HG03558 (cell line): ENCODE measurements around the gene BBS4.
A peak's percentile ranks its signal among the peaks of the same experiment; 100 is the strongest.
"Not testable (repeated sequence)": the region's sequence is repeated elsewhere in the genome, so short reads cannot be mapped to it uniquely, and the experiment has no call there.

Experiments used
- ATAC-seq: cut with Tn5 transposase; IDR thresholded peaks from one replicate; pipeline ENCODE4 v1.9.1; 2021; ENCODE audit warnings: moderate number of reproducible peaks; ENCODE audit not compliant: unreplicated experiment; ENCODE audit errors: extremely low read depth

Gene BBS4

DNA sequence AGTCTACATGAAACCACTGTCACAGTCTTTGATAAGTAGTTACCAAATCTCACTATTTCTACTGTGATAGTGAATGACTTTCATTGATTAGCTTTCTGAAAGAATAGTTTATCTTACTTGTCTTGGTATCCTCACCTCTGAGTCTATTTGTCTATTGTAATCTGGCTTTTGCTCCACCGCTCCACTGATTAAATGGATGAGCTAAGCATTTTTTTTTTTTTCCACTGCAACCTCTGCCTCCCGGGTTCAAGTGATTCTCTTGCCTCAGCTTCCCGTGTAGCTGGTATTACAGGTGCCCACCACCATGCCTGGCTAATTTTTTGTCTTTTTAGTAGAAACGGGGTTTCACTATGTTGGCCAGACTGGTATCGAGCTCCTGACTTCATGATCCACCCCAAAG is 12.9 kb downstream of the BBS4 start:
- ATAC-seq: no peak

DNA sequence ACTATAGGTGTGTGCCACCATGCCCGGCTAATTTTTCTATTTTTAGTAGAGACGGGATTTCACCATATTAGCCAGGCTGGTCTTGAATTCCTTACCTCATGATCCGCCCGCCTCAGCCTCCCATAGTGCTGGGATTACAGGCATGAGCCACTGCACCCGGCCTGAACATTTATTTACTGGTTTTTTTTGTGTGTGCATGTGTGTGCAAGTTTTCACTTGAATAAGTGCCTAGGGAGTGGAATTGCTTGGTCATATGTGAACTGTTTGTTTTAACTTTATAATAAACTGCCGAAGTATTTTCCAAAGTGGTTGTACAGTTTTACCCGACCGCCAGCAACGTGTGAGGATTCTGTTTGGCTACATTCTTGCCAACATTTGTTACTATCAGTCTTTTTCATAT is 14.1 kb downstream of the BBS4 start:
- ATAC-seq: no peak

DNA sequence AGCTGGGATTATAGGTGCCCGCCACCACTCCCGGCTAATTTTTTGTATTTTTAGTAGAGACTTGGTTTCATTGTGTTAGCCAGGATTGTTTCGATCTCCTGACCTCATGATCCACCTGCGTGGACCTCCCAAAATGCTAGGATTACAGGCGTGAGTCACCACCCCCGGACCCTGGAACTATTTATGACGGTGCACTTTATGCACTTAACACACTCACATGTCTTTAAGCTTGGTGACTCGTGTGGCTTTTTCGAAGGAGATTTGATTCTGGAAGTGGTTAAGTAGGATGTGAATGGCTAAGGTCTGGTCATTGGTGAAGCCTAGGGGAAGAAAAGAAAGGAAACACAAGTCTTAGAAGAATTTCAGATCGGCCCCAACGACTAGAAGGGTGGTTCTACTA is 20.3 kb downstream of the BBS4 start:
- no peak for ATAC-seq

DNA sequence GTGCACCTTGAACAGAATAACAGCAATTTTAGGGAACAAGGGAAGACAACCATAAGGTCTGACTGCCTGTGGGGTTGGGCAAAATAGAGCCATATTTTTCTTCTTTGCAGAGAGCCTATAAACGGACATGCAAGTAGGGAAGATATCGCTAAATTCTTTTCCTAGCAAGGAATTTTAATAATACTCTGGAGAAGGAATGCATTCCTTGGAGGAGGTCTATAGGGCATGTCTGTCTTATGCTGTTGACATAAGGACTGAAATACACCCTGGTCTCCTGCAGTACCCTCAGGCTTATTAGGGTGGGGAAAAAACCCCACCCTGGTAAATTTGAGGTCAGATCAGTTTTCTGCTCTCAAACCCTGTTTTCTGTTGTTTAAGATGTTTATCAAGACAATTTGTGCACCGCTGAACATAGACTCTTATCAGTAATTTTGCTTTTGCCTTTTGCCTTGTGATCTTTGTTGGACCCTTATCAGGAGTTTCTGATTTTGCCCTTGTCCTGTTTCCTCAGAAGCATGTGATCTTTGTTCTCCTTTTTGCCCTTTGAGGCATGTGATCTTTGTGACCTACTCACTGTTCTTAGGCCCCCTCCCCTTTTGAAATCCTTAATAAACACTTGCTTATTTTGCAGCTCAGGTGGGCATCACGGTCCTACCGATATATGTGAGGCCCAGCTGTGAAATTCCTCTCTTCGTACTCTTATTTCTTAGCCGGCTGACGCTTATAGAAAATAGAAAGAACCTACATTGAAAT is 22.7 kb downstream of the BBS4 start:
- not testable (repeated sequence) for ATAC-seq

DNA sequence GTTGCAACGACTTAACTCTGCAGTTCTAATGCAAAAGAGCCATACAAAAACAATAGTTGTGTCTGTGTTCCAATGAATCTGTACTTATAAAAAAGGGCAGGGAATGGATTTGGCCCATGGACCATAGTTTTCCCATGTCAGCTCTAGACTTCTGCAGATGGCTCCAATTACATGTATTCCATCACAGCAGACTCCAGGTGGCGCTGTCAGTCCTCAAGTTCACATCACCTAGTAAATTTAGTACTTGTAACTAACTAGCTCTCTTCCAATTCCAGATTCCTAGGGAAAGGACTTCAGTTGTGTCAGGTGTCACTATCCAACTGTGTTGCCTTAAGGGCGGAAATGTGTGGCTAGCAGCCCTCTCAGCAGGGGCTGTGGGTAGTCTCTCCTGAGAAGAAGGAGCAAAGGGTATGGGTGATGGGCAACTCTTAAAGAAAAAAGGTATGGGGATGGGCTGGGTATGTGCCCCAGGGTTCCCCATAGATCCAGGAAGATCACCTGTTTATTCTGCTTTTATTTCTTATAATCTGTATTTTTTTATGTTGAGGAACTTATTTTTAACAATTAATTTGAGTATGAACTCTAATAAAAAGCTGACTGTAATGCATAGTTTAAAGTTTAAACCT is 36.2 kb downstream of the BBS4 start:
- ATAC-seq: no peak

DNA sequence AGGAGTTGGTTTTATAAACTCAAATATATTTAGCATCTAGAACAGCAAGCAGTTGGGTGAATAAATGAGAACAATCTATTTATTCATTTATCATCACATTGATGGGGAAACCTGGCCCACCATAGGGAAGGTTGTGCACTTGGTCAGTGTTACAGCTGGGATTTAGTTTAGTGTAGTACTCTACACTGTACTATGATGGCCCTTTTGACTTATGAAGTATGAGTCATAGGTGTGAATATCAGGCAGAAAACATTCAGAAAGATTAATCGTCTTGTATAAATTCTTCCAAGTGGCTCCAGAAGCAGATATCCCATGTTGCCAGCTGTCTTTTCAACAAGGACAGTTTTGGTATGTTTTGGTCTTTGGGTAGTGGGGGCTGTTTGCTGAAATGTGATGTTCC is 38.0 kb downstream of the BBS4 start:
- ATAC-seq: no peak

DNA sequence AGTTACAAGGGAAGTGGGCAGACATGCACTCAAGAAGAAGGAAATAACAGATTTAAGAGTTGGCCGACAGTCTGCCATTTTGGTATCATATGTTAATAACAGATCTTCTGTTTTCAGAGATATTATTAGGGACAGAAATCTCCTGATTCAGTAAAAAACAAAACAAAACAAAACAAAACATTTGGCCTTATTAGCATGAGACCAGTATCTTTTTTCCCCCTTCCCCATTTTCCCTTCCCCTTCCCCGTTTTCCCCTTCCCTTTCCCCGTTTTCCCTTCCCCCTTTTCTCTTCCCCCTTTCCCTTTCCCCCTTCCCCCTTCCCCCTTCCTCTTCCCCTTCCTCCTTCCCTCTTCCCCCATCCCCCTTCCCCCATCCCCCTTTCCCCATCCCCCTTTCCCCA is 39.4 kb downstream of the BBS4 start:
- no peak for ATAC-seq

DNA sequence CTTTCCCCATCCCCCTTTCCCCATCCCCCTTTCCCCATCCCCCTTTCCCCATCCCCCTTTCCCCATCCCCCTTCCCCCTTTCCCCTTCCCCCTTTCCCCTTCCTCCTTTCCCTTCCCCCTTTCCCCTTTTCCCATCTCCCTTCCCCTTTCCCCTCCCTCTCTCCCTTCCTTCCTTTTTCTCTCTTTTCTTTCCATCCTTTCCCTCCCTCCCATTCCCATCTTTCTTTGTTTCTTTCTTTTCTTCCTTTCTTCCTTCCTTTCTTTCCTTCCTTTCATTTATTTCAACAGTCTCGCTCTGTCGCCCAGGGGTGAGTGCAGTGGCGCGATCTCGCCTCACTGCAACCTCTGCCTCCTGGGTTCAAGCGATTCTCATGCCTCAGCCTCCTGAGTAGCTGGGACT is 39.8 kb downstream of the BBS4 start:
- ATAC-seq: not testable (repeated sequence)

DNA sequence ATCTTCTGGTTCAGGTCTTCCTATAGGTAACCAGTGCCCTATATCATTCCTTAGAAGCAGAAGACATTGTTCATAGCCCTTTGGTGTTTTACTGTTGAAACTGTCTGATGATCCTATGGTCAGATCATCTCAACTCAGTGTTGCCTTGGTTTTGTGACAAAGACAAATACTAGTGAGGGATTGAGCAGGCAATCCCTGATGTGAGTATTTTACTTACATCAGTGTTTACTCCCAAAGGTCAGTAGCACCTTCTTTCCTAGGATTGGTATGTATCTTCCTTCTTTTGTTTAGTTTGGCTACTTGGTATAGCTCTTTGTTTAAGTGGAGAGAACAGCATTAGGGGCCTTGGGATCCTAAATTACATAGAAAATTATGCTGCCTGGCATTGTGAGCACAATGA is 41.1 kb downstream of the BBS4 start:
- no peak for ATAC-seq

DNA sequence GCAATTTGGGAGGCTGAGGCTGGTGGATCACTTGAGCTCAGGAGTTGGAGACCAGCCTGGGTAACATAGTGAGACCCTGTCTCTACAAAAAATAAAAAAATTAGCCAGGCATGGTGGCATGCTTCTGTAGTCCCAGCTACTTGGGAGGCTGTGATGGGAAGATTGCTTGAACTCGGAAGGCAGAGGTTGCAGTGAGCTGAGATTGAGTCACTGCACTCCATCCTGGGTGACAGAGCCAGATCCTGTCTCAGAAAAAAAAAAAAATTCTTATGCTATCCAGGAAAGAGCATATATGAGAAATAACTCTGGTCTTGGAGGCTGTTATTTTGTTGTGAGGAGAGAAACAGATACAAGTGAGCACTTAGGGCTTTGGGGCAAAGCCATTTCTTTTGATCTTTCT is 42.2 kb downstream of the BBS4 start:
- ATAC-seq: not testable (repeated sequence)

DNA sequence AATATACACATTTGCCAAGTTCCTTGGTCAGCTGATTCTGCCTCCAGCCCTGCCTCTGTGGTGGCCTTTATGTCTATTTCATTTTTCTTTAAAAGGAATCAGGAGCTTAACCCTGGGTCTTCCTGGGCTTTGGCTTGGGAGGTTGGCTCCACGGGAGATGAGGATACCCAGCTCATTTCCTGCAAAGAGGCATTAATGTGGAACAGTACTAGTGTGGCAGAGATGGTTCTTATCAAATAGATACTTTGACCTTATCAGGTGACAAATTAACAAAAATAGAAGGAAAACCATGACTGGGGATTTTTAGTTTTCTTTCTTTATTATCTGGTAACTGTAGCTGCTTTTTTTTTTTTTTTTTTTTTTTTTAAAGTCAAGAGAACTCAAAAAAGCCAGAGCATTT is 42.8 kb downstream of the BBS4 start:
- ATAC-seq: no peak

DNA sequence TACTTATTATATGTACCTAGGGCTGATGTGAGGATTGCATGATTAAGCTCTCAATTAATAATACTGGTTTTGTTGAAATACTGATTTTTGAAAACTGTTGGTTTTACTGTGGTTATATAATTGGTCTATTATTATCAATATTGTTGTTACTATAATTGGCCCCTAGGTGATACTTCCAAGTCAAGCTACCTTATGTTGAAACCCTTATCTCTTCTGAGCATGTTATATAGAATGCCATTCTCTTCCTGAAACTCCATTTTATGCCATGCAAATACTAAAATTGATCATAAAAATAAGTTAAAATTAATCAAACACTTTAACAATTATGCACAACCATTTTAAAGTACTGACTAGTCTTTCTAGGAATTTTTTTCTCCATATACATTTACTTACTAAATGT is 46.1 kb downstream of the BBS4 start:
- ATAC-seq: no peak

DNA sequence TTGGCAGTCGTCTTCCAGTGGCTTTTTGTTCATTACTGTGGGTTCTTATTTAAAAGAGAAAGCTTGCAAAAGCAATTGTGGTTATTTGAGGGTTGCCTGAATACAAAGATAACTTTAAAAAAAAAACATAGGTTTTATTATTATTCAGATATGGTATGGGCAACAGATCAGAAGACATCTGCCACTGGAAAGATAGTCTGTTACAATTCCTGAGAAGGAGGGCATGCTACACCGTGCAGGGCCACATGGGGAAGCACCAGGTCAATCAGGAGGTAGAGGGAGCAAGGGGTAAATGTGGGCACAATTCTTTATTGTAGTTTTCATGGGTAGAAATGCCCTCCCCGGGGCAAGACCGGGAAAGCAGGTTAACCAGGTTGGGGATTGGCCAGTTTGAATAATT is 46.5 kb downstream of the BBS4 start:
- no peak for ATAC-seq

DNA sequence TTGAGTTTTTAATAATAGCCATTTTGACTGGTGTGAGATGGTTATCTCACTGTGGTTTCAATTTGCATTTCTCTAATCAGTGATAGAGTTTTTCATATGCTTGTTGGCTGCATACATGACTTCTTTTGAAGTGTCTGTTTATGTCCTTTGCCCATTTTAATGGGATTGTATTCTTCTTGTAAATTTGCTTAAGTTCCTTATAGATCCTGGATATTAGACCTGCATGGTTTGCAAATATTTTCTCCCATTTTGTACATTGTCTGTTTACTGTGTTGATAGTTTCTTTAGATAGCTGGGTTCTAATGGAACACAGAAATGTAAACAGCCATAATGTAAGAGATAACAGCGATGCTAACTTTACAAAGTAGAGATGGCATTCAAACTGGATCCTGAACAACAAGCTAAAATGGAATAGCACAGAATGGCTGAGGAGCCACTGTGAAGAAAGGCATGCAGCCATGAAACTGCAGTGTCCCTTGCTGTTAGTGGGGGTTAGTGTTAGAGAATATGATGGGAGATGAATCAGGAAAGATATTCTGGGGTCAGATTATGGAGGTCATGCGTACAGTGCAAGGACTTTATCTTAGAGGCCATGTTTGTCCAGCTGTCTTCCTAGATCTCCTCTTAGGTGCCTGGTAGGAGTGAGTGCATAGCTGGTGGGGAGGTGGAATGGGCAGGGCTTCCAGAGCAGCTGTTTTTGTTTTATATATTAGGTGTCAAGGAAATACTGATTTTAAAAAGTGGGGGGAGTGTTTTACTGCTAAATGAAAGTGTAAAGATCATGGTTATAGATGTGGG is 48.1 kb downstream of the BBS4 start:
- ATAC-seq: no peak

DNA sequence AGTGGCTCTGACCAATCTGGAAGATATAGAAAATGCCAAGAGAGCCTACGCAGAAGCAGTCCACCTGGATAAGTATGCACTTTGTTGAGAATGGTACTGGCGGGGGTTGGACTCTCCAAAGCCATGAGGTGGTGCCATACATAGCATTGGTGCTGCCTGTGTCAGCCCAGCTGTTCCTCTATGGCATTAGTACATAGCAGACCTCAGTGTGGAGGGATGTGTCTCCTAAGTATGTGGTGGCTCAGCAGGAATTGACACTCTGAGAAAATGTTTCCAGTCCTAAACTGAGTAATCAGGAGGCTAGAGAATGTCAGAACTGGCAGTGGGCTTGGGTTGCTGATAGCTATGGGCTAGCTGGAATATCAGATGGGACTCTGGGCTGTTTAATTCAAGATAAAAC is 49.1 kb downstream of the BBS4 start:
- ATAC-seq: no peak

DNA sequence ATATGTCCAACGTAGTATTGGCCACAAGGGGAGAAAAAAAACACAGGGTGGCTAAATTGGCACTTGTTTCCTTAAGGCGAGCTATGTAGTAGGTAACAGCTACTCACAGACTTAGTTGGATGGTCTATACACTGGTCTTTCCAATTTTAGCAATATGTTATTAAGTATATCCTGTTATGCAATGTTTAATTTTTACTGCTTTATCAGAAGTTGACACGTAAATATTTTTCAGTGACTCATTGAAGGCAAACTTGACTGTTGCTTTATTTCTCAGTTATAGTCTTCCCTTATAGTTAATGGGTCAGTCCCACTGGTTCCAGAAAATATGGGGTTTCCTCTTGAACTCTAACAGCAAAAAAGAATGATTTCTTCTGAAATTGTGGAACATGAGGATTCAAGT is 51.1 kb downstream of the BBS4 start:
- ATAC-seq: no peak

DNA sequence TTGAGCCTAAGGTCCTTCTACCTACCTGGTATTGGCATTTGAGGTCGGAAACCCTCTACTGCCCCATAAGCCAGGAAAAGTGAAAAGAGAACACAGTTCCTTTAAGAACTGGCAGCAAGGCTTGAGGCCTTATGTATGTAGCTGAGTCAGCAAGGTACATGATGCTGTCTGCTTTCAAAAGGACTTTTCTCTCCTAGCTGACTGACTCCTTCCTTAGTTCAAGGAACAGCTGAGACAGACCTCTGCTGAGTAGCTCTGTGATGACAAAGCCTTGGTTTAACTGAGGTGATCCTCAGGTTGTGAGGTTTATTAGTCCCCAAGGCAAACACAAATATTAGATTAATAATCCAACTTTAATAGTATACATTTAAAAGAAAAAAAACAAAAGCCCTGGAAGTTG is 51.7 kb downstream of the BBS4 start:
- no peak for ATAC-seq

DNA sequence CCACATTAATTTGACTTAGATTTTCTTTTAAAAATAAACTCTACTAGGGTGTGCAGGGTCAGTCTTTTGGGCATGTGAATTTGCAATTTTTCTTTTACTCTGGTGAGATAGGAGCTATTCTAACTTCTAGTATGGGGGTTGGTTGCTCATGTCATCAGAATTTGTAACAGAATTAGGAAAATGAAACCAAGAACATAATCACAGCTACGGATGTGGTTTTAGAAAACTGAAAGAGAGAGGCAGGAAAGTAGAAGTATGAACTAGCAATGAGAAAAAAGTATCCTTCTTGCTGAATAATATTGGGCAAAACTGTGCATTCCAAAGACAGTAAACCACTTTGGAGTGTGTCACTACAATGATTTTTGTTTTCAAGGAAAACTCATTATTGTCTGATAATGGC is 54.2 kb downstream of the BBS4 start:
- ATAC-seq: peak; percentile 80

DNA sequence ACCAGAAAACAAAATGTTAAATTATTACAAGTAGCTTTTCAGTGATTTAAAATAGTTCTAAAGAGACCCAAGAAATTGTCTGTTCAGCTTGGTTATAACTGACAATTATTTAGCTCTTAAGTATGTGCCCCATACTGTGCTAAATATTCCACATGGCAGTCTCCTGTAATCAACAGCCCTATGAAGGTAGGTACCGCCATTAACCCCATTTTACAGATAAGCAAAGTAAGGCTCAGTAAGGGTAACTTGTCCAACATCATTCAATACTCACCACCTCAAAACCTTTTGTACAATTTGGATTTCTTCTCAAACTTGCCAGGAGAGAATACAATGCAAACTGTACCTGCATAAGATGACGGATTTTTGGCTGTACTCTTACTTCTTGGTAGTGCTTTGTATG is 63.7 kb downstream of the BBS4 start:
- no peak for ATAC-seq

DNA sequence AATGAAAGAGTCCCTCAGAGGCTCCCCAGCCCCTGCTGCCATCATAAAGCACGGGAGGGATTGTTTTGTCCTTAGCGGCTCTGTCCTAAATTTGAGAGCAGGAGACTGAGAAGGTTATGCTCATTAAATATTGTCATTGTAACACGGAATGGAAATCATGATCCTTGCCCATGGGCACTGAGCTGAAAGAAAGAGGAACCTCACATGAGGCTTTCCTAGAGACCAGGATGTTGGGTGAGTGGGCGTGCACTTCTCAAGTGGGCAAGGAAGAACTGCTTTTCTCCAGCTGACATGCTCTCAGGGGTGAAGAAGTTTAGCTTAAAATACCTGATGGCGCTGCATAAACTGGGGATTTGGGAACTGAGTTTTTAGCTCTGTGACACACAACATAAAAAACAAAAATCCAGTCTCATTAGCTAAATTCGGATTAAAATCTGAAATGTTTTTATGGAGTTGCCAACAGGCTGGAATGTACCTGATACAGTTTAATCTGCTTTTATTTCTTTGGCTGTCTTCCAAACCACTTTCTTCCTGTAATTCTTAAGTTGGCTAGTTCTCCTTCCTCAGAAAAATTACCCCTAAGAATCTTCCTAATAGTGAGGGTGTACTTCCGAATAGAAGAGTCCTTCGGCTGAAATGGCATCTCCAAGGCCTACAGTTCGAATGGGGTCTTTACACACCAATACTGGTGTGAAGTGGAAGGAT is 65.9 kb downstream of the BBS4 start:
- no peak for ATAC-seq

DNA sequence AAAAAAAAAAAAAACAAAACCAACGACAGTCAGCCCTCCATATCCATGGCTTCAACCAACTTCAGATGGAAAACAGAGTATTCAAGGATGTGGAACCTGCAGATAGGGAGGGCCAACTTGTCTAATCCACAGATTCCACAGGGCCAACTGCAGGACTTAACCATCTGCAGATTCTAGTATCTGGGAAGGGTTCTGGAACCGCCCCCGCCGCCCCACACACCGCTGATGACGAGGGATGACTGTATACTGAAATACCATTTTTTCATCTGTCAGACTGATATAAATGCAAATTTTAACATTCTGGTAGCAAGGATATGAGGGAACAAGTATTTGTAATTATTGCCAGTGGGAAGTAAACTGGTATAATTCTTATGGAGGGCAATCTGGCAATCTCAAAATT is 68.1 kb downstream of the BBS4 start:
- ATAC-seq: no peak
